SK-N-SH treated with all-trans-retinoic acid at 6 μM for 48 hours (cell line): Measurements from ENCODE around the gene PLTP.

Experiments
- TCF4 ChIP-seq: fragments of 250-450 bp; sonication (Bioruptor Pico); IDR thresholded peaks from 2 replicates; pipeline ENCODE4 v1.8.0; 2021; ENCODE audit warnings: mild to moderate bottlenecking, moderate library complexity, borderline replicate concordance
- TF ChIP-seq, protein P1 (sequence below): fragments of 250-450 bp; sonication (Bioruptor Pico); IDR thresholded peaks from 2 replicates; pipeline ENCODE4 v1.5.1; 2020; ENCODE audit warnings: low read depth, mild to moderate bottlenecking, moderate library complexity

DNA sequence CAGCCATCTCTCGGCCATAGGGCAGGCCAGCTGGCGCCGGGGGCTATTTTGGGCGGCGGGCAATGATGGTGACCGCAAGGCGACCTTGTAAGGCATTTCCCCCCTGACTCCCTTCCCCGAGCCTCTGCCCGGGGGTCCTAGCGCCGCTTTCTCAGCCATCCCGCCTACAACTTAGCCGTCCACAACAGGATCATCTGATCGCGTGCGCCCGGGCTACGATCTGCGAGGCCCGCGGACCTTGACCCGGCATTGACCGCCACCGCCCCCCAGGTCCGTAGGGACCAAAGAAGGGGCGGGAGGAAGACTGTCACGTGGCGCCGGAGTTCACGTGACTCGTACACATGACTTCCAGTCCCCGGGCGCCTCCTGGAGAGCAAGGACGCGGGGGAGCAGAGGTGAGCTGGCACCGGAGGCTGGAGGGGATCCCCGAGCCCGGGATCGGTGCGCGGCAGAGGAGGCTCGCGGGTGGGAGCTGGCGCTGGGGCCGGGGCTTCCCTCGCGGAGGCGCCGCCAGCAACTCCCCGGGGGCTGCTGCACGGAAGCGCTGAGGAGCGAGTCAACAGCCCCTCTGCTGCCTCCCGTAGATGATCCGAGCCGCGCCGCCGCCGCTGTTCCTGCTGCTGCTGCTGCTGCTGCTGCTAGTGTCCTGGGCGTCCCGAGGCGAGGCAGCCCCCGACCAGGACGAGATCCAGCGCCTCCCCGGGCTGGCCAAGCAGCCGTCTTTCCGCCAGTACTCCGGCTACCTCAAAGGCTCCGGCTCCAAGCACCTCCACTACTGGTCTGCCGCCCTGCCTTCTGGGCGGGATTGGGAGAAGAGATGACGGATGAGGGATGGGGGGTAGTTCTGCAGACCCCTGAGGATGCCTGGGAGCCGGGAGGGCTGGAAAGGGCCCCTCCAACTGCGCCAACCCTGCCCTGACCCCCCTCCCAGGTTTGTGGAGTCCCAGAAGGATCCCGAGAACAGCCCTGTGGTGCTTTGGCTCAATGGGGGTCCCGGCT, 20.7 kb downstream of the PLTP start, which contains the start of the genes CTSA and NEURL2:
- TF ChIP-seq, protein P1, sequence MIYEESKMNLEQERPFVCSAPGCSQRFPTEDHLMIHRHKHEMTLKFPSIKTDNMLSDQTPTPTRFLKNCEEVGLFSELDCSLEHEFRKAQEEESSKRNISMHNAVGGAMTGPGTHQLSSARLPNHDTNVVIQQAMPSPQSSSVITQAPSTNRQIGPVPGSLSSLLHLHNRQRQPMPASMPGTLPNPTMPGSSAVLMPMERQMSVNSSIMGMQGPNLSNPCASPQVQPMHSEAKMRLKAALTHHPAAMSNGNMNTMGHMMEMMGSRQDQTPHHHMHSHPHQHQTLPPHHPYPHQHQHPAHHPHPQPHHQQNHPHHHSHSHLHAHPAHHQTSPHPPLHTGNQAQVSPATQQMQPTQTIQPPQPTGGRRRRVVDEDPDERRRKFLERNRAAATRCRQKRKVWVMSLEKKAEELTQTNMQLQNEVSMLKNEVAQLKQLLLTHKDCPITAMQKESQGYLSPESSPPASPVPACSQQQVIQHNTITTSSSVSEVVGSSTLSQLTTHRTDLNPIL (CRISPR knock-in tag), result no peak
- TF ChIP-seq TCF4 (CRISPR knock-in tag), result no peak
